Testis (tissue), 3 donors: ENCODE measurements around the gene CAMKMT. TPM values are rescaled to one million over a fixed set of nuclear protein-coding genes. Genes with fewer than 3 reads are reported as not detected.

ENCODE experiments used
- DNase-seq: peaks from one replicate; pipeline ENCODE4 v3.0.0-alpha.2; 2019
- H3K27ac ChIP-seq, 2 donors: fragments of 200-600 bp; sonication (generic); one replicate each; pipeline ENCODE4 v1.5.1; 2019
- H3K27me3 ChIP-seq: fragments of 200-600 bp; sonication (generic); one replicate; pipeline ENCODE4 v1.5.1; 2019
- H3K36me3 ChIP-seq: fragments of 200-600 bp; sonication (generic); one replicate; pipeline ENCODE4 v1.5.1; 2017; ENCODE audit warnings: low read depth; ENCODE audit errors: missing control alignments
- H3K4me1 ChIP-seq: fragments of 200-600 bp; sonication (generic); one replicate; pipeline ENCODE4 v1.5.1; 2019
- H3K4me3 ChIP-seq, 2 donors: fragments of 200-600 bp; sonication (generic); one replicate each; pipeline ENCODE4 v1.5.1; 2017 to 2019
- H3K9me3 ChIP-seq: fragments of 200-600 bp; sonication (generic); one replicate; pipeline ENCODE4 v1.5.1; 2017
- CTCF ChIP-seq, 3 experiments: fragments of 450-650 bp in 2 of 3; fragments of 200-600 bp in 1 of 3; sonication (generic) in 1 of 3; IDR thresholded peaks; one replicate each; pipeline ENCODE4 v1.5.1; 2016 to 2019; ENCODE audit warnings: antibody characterized with exemption in 3 of 3, mild to moderate bottlenecking in 2 of 3, moderate library complexity in 1 of 3
- POLR2A ChIP-seq: fragments of 450-650 bp; IDR thresholded peaks from one replicate; pipeline ENCODE4 v1.6.1; 2017; ENCODE audit warnings: antibody characterized with exemption, mild to moderate bottlenecking, moderate library complexity
- WGBS, 2 donors: methylation state at CpG; one replicate each; pipeline ENCODE4 v1.1.5; 2018; 5-methylcytosine and 5-hydroxymethylcytosine counted together
- intact Hi-C: fragments of 100-400 bp; cut with DNase I; formaldehyde crosslinking; loops from one replicate; pipeline ENCODE4 v1.15.1; 2023; ENCODE audit warnings: low total_unique reads
- polyA plus RNA-seq: library from polyadenylated mRNA; stranded (reverse); fragments of 350-450 nt; fragmentation: Illumina TruSeq; extraction: RNeasy Lipid Tissue Mini Kit (QIAGEN cat#74804); gene quantifications from one replicate; pipeline ENCODE4 v1.2.3, GENCODE V29; 2014; ENCODE audit warnings: low read depth, low replicate concordance; ENCODE audit not compliant: insufficient read depth
- total RNA-seq, 2 donors: library from RNA; depleted of rRNA; stranded (reverse); fragments of >200 nt; gene quantifications; one replicate each; pipeline ENCODE4 v1.2.3, GENCODE V29; 2016

The CAMKMT gene
- total and polyA plus RNA-seq, 3 donors from 2014 or later, result 15.9 to 21.2 (median 18.5) TPM

GRCh38 chr2:44424211-44424610 is 62.5 kb downstream of the CAMKMT start:
- TF ChIP-seq CTCF (IDR thresholded peaks at IDR 0.05) (no peak), POLR2A (no peak)
- no peak for DNase-seq
- H3K27me3 ChIP-seq, result no peaks in the 10 kb centered on the region
- H3K27ac ChIP-seq, result no peak overlapping the region
- no peaks in the 10 kb centered on the region for H3K4me1 ChIP-seq
- no peaks in the 10 kb centered on the region for H3K36me3 ChIP-seq
- intact Hi-C loops, result no loop called here
- 89 to 97% methylated on average over 9 of the region's 9 CpGs for WGBS, 2 donors
- H3K9me3 ChIP-seq, result no peaks in the 10 kb centered on the region
- H3K4me3 ChIP-seq, result no peak overlapping the region

- TF ChIP-seq POLR2A (no peak), CTCF (IDR thresholded peaks at IDR 0.05) (no peak)
- intact Hi-C loops, result no loop called here
- H3K36me3 ChIP-seq, result no peaks in the 10 kb centered on the region
- WGBS, 2 donors, result 87 to 97% methylated on average over 1 of the region's 1 CpG
- H3K27ac ChIP-seq, result no peak overlapping the region
- H3K4me3 ChIP-seq, result no peak overlapping the region
- no peaks in the 10 kb centered on the region for H3K27me3 ChIP-seq
- DNase-seq, result no peak
- H3K9me3 ChIP-seq, result no peaks in the 10 kb centered on the region
- H3K4me1 ChIP-seq, result no peaks in the 10 kb centered on the region
Observed at GRCh38 chr2:44429034-44429433, 67.3 kb downstream of the CAMKMT start.

GRCh38 chr2:44430342-44430741 is 68.6 kb downstream of the CAMKMT start:
- DNase-seq, result no peak
- Histone ChIP-seq H3K27me3 (no peaks in the 10 kb centered on the region), H3K27ac (no peak overlapping the region), H3K4me1 (no peaks in the 10 kb centered on the region), H3K36me3 (no peaks in the 10 kb centered on the region), H3K4me3 (no peak overlapping the region), H3K9me3 (no peaks in the 10 kb centered on the region)
- TF ChIP-seq POLR2A (no peak), CTCF (IDR thresholded peaks at IDR 0.05) (no peak)
- intact Hi-C loops, result no loop called here
- WGBS, 2 donors, result 30 to 40% methylated on average over 1 of the region's 1 CpG

GRCh38 chr2:44433895-44434294 is 72.1 kb downstream of the CAMKMT start:
- Histone ChIP-seq H3K36me3 (no peaks in the 10 kb centered on the region), H3K9me3 (no peaks in the 10 kb centered on the region), H3K4me3 (no peak overlapping the region), H3K27ac (no peak overlapping the region), H3K27me3 (no peaks in the 10 kb centered on the region), H3K4me1 (no peaks in the 10 kb centered on the region)
- intact Hi-C loops, result no loop called here
- WGBS, 2 donors, result 81 to 82% methylated on average over 4 of the region's 4 CpGs
- no peak for DNase-seq
- TF ChIP-seq CTCF (IDR thresholded peaks at IDR 0.05), result no peak
- no peak for TF ChIP-seq POLR2A

- H3K4me1 ChIP-seq, result no peaks in the 10 kb centered on the region
- intact Hi-C loops, result no loop called here
- 94 to 96% methylated on average over 4 of the region's 4 CpGs for WGBS, 2 donors
Observed at GRCh38 chr2:44441200-44441599, 79.5 kb downstream of the CAMKMT start.

More at GRCh38 chr2:44441200-44441599, 79.5 kb downstream of the CAMKMT start:
- Histone ChIP-seq H3K9me3 (no peaks in the 10 kb centered on the region), H3K27ac (no peak overlapping the region), H3K36me3 (no peaks in the 10 kb centered on the region), H3K4me3 (no peak overlapping the region), H3K27me3 (no peaks in the 10 kb centered on the region)
- TF ChIP-seq CTCF (IDR thresholded peaks at IDR 0.05) (no peak), POLR2A (no peak)
- no peak for DNase-seq
